SIG-M5 treated with dmso at 0.1 percent for 504 hours (cell line): Measurements from ENCODE around the gene G3BP2.
"Not testable (repeated sequence)": the region's sequence is repeated elsewhere in the genome, so short reads cannot be mapped to it uniquely, and the experiment has no call there.

ENCODE experiments used
- DNase-seq: peaks from one replicate; lab custom pipeline; 2025; ENCODE audit not compliant: unreplicated experiment; lab: John Stamatoyannopoulos, UW

G3BP2 gene

GRCh38 chr4:75673027-75673958, at the start of gene G3BP2:
G3BP2 (minus strand) TSS chr4:75673411; CDS start chr4:75662025, 11,386 bp downstream.
- peak; percentile 97 for DNase-seq

GRCh38 chr4:75722417-75722816, 49.2 kb upstream of the G3BP2 start:
- no peak for DNase-seq

GRCh38 chr4:75718529-75718928, 45.3 kb upstream of the G3BP2 start:
- no peak for DNase-seq

- DNase-seq, result no peak
Measured at GRCh38 chr4:75717408-75717807, 44.2 kb upstream of the G3BP2 start.

- not testable (repeated sequence) for DNase-seq
Measured at GRCh38 chr4:75716054-75716453, 42.8 kb upstream of the G3BP2 start.

- no peak for DNase-seq
Measured at GRCh38 chr4:75715105-75715799, 42.0 kb upstream of the G3BP2 start.

- DNase-seq, result no peak
Measured at GRCh38 chr4:75714704-75715103, 41.5 kb upstream of the G3BP2 start.

GRCh38 chr4:75714011-75714410, 40.8 kb upstream of the G3BP2 start:
- DNase-seq, result no peak

GRCh38 chr4:75710246-75710645, 37.0 kb upstream of the G3BP2 start:
- DNase-seq, result no peak

- DNase-seq, result no peak
Measured at GRCh38 chr4:75708218-75708691, 35.0 kb upstream of the G3BP2 start.

GRCh38 chr4:75705198-75705977, 32.2 kb upstream of the G3BP2 start:
- no peak for DNase-seq

GRCh38 chr4:75702919-75703411, 29.8 kb upstream of the G3BP2 start:
- DNase-seq, result no peak

- DNase-seq, result no peak
Measured at GRCh38 chr4:75699299-75699698, 26.1 kb upstream of the G3BP2 start.

- no peak for DNase-seq
Measured at GRCh38 chr4:75698963-75699228, 25.7 kb upstream of the G3BP2 start.

GRCh38 chr4:75698162-75698962, 25.2 kb upstream of the G3BP2 start:
- peak; percentile 82 for DNase-seq

- no peak for DNase-seq
Measured at GRCh38 chr4:75696581-75696980, 23.4 kb upstream of the G3BP2 start.

- DNase-seq, result no peak
Measured at GRCh38 chr4:75696071-75696470, 22.9 kb upstream of the G3BP2 start.

- not testable (repeated sequence) for DNase-seq
Measured at GRCh38 chr4:75692066-75692465, 18.9 kb upstream of the G3BP2 start.

GRCh38 chr4:75687125-75687524, 13.9 kb upstream of the G3BP2 start:
- not testable (repeated sequence) for DNase-seq

GRCh38 chr4:75686346-75686745, 13.1 kb upstream of the G3BP2 start:
- DNase-seq, result no peak
